ENCODE measurements around the gene SPATA33. TPM values are rescaled to one million over a fixed set of nuclear protein-coding genes. Genes with fewer than 3 reads are reported as not detected.

The SPATA33 gene
- total and polyA plus RNA-seq, 10 of the 15 experiments (the other 5 are each of a cell fraction or from before 2014, with no cell fraction given) = 1.1 to 15.8 (median 7.6) TPM

GRCh38 chr16:89655062-89655643 is 2.5 kb upstream of the SPATA33 start (continued):
- TF ChIP-seq ETV6 (conservative IDR thresholded peaks at IDR 0.05 in 1 of 2, IDR thresholded peaks at IDR 0.05 in 1 of 2; ENCODE audit: borderline replicate concordance in 1 of 2, low read depth in 1 of 2) (no peak), SUZ12 (IDR thresholded peaks at IDR 0.05; ENCODE audit: unreplicated experiment) (no peak), SMC3 (IDR thresholded peaks at IDR 0.05; ENCODE audit: borderline replicate concordance, low read length) (no peak), ZSCAN29 (IDR thresholded peaks at IDR 0.05) (no peak), SPI1 (IDR thresholded peaks at IDR 0.05; ENCODE audit: borderline replicate concordance, insufficient read depth, low read depth, low read length) (no peak), ZNF687 (IDR thresholded peaks at IDR 0.05) (no peak)

Measured in GM12878 (cell line).